Gastroesophageal sphincter (tissue), 4 donors: Measurements from ENCODE around the gene RFX2. TPM values are rescaled to one million over a fixed set of nuclear protein-coding genes. Genes with fewer than 3 reads are reported as not detected.

ENCODE experiments used
- ATAC-seq: fragments of 150-250 bp; one replicate; pipeline ENCODE4 v1.9.1; 2016; ENCODE audit warnings: mild to moderate bottlenecking, moderate library complexity
- H3K27ac ChIP-seq, 4 donors: fragments of 200-600 bp; sonication (generic) in 3 of 4; 1 replicate in 3 of 4; 2 replicates in 1 of 4; pipeline ENCODE4 v1.5.1; 2016 to 2019
- H3K27me3 ChIP-seq: fragments of 200-600 bp; sonication (generic); one replicate; pipeline ENCODE4 v1.5.1; 2019
- H3K36me3 ChIP-seq, 2 donors: fragments of 200-600 bp; sonication (generic); one replicate each; pipeline ENCODE4 v1.5.1; 2019; ENCODE audit warnings: control low read depth in 1 of 2
- H3K4me1 ChIP-seq, 3 donors: fragments of 200-600 bp; sonication (generic); 1 replicate in 2 of 3; 2 replicates in 1 of 3; pipeline ENCODE4 v1.5.1; 2016 to 2019; ENCODE audit warnings: control low read depth in 2 of 3
- H3K4me3 ChIP-seq, 2 donors: fragments of 200-600 bp; sonication (generic); one replicate each; pipeline ENCODE4 v1.5.1; 2019; ENCODE audit warnings: mild to moderate bottlenecking in 1 of 2, moderate library complexity in 1 of 2
- H3K9me3 ChIP-seq, 3 donors: fragments of 200-600 bp; sonication (generic); one replicate each; pipeline ENCODE4 v1.5.1; 2017 to 2019; ENCODE audit warnings: control low read depth in 2 of 3
- EP300 ChIP-seq: sonication (generic); formaldehyde crosslinking; IDR thresholded peaks from one replicate; pipeline ENCODE4 v1.6.1; 2017; ENCODE audit warnings: antibody characterized with exemption, mild to moderate bottlenecking
- POLR2A ChIP-seq, 2 donors: fragments of 450-650 bp; IDR thresholded peaks; one replicate each; pipeline ENCODE4 v1.6.1; 2017; ENCODE audit warnings: antibody characterized with exemption in 2 of 2, mild to moderate bottlenecking in 2 of 2, moderate library complexity in 1 of 2
- POLR2AphosphoS5 ChIP-seq: sonication (generic); formaldehyde crosslinking; IDR thresholded peaks from one replicate; pipeline ENCODE4 v1.6.1; 2017; ENCODE audit warnings: antibody characterized with exemption
- WGBS, 2 donors: methylation state at CpG; one replicate each; pipeline ENCODE4 v1.1.5; 2018; ENCODE audit warnings: low coverage in 1 of 2; 5-methylcytosine and 5-hydroxymethylcytosine counted together
- total RNA-seq, 4 donors: library from RNA; depleted of rRNA; stranded (reverse); fragments of >200 nt; gene quantifications; one replicate each; pipeline ENCODE4 v1.1.0, GENCODE V29; 2016
- TF ChIP-seq, protein P1 (sequence below), 4 experiments: fragments of 200-600 bp in 2 of 4; fragments of 450-650 bp in 2 of 4; sonication (generic) in 1 of 4; IDR thresholded peaks; one replicate each; pipeline ENCODE4 v1.5.1; 2017 to 2019; ENCODE audit warnings: antibody characterized with exemption in 4 of 4, mild to moderate bottlenecking in 2 of 4, moderate library complexity in 2 of 4

Gene RFX2
- total RNA-seq, 4 donors from 2014 or later = 18.7 to 49.1 (median 37.6) TPM

DNA sequence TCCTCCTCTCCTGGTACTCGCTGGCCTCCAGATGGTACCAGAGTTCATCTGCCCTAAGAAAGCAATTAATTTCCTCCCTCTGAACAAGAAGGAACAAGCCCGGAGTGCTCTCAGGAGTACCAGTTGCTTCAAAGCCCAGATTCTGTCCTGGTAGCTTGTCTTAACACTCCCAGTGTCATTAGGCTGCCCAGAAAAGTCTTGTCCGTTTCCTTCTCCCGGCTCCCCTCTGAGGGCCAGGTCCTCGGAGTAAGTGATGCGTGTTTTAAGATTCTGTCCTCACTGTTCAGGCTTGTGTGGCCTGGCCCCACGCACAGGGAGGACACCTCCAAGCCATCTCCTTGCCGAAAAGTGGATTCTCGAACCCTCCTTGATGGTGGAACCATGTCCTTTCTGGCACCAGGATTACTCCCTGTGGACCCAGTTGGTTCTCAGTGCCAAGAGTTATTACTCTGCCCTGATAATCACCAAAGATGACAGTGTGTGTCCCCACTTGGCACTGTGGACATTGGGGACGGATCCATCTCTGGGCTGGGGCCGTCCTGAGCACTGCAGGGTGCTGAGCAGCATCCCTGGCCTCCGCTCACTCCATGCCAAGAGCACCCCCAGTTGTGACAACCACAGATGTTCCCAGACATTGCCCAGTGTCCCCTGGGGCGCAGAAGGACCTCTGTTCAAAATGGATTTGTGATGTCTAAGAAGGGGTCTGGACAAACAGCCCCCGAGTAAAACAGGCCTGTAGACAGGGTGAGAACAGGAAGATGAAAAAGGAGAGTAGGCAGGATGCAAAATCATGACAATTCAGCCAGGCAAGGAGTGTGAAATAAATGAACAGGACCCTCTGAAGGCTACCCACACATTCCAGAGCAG lies 52.4 kb downstream of the RFX2 start:
- Histone ChIP-seq H3K27me3 (no peaks in the 10 kb centered on the region), H3K9me3 (no peaks in the 10 kb centered on the region), H3K36me3 (no peaks in the 10 kb centered on the region), H3K4me1 (peaks cover 15 to 88% (median 60%) of the 10 kb centered on the region in 3 donors), H3K4me3 (no peak overlapping the region), H3K27ac (peak overlapping the region; percentile 96 to 98 (median 97))
- ATAC-seq = no peak
- TF ChIP-seq, protein P1, sequence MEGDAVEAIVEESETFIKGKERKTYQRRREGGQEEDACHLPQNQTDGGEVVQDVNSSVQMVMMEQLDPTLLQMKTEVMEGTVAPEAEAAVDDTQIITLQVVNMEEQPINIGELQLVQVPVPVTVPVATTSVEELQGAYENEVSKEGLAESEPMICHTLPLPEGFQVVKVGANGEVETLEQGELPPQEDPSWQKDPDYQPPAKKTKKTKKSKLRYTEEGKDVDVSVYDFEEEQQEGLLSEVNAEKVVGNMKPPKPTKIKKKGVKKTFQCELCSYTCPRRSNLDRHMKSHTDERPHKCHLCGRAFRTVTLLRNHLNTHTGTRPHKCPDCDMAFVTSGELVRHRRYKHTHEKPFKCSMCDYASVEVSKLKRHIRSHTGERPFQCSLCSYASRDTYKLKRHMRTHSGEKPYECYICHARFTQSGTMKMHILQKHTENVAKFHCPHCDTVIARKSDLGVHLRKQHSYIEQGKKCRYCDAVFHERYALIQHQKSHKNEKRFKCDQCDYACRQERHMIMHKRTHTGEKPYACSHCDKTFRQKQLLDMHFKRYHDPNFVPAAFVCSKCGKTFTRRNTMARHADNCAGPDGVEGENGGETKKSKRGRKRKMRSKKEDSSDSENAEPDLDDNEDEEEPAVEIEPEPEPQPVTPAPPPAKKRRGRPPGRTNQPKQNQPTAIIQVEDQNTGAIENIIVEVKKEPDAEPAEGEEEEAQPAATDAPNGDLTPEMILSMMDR (IDR thresholded peaks at IDR 0.05) = peak in 1 of 4 experiments; percentile 55
- no peak for TF ChIP-seq POLR2AphosphoS5
- peak; percentile 53 to 67 for TF ChIP-seq POLR2A (IDR thresholded peaks at IDR 0.05)
- 10 to 47% methylated on average over 2 to 9 of the region's 14 CpGs for WGBS, 2 donors

DNA sequence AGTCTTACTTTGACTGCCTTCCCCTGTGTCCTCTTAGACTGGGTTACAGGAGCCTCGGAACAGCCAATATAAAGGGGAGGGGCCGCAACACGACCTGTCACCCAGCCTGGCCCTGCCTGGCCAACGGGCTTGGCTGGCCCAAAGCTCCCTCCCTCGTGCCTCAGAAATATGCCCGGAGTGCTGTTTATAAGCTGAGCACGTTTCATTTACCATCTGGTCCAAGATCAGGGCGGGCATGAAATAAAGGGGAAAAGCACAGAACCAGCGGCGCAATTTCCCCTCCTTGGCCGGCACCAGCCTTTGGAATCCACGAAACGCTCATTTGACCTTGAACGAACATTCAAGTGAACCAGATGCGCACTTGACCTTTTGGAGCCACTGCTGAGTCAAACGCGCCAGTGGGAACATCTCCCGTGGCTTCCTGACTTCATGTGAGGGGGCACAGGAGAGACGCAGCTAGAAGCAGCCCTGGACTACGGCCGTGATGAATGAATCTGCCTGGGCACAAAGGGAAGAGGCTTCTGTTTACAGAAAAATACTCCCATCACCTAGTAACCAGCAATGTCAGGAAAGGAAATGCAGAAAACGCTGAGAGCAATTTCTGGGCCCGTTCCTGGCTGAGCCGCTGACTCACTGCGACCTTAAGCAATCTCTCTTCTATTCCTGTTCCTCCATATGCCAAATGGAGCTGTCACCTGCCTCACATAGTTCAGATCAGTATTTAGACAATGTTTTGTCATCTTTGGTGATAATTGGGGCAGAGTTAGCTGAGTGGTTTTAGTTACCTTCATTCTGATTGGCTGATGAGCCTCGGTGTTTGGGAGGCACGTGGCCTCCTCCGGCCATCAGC lies 53.3 kb downstream of the RFX2 start:
- Histone ChIP-seq H3K4me1 (peaks cover 15 to 85% (median 53%) of the 10 kb centered on the region in 3 donors), H3K9me3 (no peaks in the 10 kb centered on the region), H3K27me3 (no peaks in the 10 kb centered on the region), H3K36me3 (no peaks in the 10 kb centered on the region), H3K27ac (peak overlapping the region; percentile 96 to 98 (median 97)), H3K4me3 (peak overlapping the region in 1 of 2 donors; percentile 37)
- peak; percentile 89 for ATAC-seq
- WGBS, 2 donors = 0 to 1% methylated on average over 10 to 16 of the region's 28 CpGs
- TF ChIP-seq POLR2AphosphoS5 (peak; percentile 92), EP300 (no peak), POLR2A (IDR thresholded peaks at IDR 0.05) (peak in 1 of 2 donors; percentile 39)
- TF ChIP-seq, protein P1 (IDR thresholded peaks at IDR 0.05) = no peak

DNA sequence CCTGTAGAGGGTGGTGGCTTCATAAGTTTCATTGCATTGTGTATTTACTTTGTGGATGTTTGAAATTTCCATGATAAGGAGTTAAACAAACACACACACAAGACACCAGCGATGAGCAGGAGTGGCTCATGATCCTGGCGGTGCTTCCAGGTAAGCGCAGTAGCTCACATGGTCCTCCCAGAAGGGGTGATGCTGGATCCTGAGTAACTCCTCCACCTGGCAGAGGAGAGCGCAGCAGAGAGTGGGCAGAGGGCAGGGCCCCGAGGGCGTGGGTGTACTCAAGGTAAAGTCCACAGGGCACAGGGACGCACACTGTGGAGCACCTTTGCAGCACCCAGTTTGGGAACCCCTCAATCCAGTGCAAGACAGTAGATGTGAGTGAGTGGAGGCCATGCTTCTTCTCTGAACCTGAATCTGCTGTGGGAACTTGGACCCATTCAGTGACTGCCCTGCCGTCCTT lies 54.0 kb downstream of the RFX2 start:
- peaks cover 17 to 78% (median 46%) of the 10 kb centered on the region in 3 donors for H3K4me1 ChIP-seq
- H3K9me3 ChIP-seq = no peaks in the 10 kb centered on the region
- peak overlapping the region in 1 of 2 donors; percentile 37 for H3K4me3 ChIP-seq
- no peaks in the 10 kb centered on the region for H3K36me3 ChIP-seq
- no peak for ATAC-seq
- TF ChIP-seq EP300 (no peak), POLR2AphosphoS5 (no peak), POLR2A (IDR thresholded peaks at IDR 0.05) (no peak)
- TF ChIP-seq, protein P1 (IDR thresholded peaks at IDR 0.05) = no peak
- peak overlapping the region; percentile 96 to 98 (median 97) for H3K27ac ChIP-seq
- no peaks in the 10 kb centered on the region for H3K27me3 ChIP-seq
- WGBS, 2 donors = 20 to 51% methylated on average over 1 to 7 of the region's 8 CpGs

DNA sequence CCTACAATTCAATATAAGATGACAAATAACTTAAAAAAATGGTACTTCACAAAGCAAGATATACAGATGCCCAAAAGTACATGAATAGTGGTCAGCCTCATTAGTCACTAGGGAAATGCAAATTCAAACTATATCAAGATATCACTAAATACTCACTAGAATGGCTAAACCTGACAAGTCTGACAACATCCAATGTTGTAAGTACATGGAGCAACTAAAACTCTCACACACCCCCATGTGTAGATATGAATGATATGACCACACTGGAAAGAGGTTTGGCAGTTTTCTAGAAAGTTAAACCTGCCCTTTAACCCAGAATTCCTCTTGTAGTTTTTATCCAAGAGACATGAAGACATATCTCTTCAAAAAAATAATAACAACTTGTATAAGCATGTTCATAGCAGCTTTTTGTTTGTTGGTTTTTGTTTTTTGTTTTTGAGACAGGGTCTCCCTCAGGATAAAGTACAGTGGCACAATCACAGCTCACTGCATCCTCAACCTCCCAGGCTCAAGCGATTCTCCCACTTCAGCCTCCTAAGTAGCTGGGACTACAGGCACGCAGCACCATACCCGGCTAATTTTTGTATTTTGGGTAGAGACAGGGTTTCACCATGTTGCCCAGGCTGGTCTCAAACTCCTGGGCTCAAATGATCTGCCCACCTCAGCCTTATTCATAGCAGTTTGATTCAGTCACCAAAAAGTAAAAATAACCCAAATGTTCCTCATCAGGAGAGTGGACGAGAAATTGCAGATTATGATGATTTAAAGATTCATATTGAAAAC lies 55.1 kb downstream of the RFX2 start:
- peak overlapping the region; percentile 96 to 98 (median 97) for H3K27ac ChIP-seq
- no peak for ATAC-seq
- no peak overlapping the region for H3K4me3 ChIP-seq
- no peaks in the 10 kb centered on the region for H3K9me3 ChIP-seq
- 82 to 94% methylated on average over 3 to 4 of the region's 4 CpGs for WGBS, 2 donors
- TF ChIP-seq POLR2A (IDR thresholded peaks at IDR 0.05) (no peak), POLR2AphosphoS5 (no peak), EP300 (no peak)
- TF ChIP-seq, protein P1 (IDR thresholded peaks at IDR 0.05) = no peak
- H3K36me3 ChIP-seq = no peaks in the 10 kb centered on the region
- peaks cover 17 to 67% (median 36%) of the 10 kb centered on the region in 3 donors for H3K4me1 ChIP-seq
- H3K27me3 ChIP-seq = no peaks in the 10 kb centered on the region
